Adrenal gland (tissue), 5 donors: ENCODE measurements around the gene IMP3.

Source experiments
- POLR2A ChIP-seq, 2 donors: fragments of 450-650 bp; IDR thresholded peaks; one replicate each; pipeline ENCODE4 v1.6.1; 2017; ENCODE audit warnings: antibody characterized with exemption in 2 of 2, mild to moderate bottlenecking in 2 of 2, moderate library complexity in 1 of 2
- TF ChIP-seq, protein P1 (sequence below), 6 experiments: fragments of 450-650 bp in 4 of 6; fragments of 200-600 bp in 2 of 6; sonication (generic) in 1 of 6; IDR thresholded peaks; 1 replicate in 5 of 6; 2 replicates in 1 of 6; pipeline versions ENCODE4 v1.5.1 to v1.8.0; 2016 to 2021; ENCODE audit warnings: antibody characterized with exemption in 6 of 6, mild to moderate bottlenecking in 2 of 6, moderate library complexity in 1 of 6
- donor health status: DM: no; HTN: no; CAD: no.

DNA sequence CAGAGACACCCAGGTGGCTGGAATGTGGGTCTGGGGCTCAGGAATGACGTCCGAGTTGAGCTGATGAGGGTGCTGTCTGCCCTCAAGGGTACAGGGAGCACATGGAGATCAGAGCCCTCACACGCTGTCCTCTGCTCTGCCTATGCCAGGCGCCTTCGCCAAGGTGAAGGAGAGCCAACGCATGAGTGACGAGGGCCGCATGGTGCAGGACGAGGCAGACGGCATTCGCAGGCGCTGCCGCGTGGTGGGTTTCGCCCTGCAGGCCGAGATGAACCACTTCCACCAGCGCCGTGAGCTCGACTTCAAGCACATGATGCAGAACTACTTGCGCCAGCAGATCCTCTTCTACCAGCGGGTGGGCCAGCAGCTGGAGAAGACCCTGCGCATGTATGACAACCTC is 16.8 kb upstream of the IMP3 start:
- TF ChIP-seq, protein P1, sequence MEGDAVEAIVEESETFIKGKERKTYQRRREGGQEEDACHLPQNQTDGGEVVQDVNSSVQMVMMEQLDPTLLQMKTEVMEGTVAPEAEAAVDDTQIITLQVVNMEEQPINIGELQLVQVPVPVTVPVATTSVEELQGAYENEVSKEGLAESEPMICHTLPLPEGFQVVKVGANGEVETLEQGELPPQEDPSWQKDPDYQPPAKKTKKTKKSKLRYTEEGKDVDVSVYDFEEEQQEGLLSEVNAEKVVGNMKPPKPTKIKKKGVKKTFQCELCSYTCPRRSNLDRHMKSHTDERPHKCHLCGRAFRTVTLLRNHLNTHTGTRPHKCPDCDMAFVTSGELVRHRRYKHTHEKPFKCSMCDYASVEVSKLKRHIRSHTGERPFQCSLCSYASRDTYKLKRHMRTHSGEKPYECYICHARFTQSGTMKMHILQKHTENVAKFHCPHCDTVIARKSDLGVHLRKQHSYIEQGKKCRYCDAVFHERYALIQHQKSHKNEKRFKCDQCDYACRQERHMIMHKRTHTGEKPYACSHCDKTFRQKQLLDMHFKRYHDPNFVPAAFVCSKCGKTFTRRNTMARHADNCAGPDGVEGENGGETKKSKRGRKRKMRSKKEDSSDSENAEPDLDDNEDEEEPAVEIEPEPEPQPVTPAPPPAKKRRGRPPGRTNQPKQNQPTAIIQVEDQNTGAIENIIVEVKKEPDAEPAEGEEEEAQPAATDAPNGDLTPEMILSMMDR (IDR thresholded peaks at IDR 0.05): no peak
- no peak for TF ChIP-seq POLR2A (IDR thresholded peaks at IDR 0.05)
